ENCODE data around the gene ZNF236.

DNA sequence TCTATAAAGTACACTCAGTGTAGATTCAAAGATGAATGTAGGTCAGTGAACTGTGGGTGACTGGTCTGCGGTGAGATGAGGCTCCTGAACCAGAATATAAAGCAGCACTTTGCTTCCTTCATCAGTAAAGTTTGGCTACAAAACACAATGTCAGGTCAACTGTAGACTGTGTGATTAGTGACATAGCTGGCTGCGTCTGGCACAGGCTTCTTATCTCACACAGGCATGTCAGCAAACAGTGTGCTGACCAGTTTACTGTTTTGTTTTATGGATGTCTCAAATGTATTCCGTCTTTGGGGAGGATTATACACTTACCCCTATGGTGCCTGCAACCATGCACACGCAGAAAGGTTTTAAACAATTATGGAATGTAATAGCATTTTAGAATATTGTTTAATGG, 87.1 kb downstream of the ZNF236 start:
- TF ChIP-seq, protein P1, sequence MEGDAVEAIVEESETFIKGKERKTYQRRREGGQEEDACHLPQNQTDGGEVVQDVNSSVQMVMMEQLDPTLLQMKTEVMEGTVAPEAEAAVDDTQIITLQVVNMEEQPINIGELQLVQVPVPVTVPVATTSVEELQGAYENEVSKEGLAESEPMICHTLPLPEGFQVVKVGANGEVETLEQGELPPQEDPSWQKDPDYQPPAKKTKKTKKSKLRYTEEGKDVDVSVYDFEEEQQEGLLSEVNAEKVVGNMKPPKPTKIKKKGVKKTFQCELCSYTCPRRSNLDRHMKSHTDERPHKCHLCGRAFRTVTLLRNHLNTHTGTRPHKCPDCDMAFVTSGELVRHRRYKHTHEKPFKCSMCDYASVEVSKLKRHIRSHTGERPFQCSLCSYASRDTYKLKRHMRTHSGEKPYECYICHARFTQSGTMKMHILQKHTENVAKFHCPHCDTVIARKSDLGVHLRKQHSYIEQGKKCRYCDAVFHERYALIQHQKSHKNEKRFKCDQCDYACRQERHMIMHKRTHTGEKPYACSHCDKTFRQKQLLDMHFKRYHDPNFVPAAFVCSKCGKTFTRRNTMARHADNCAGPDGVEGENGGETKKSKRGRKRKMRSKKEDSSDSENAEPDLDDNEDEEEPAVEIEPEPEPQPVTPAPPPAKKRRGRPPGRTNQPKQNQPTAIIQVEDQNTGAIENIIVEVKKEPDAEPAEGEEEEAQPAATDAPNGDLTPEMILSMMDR (IDR thresholded peaks at IDR 0.05; ENCODE audit: insufficient read depth, low read length, poor library complexity, severe bottlenecking) = no peak
- TF ChIP-seq EZH2phosphoT487 (conservative IDR thresholded peaks at IDR 0.05; ENCODE audit: low read length) = no peak

Data from SU-DHL-6 (cell line).